HG03280 (cell line): ENCODE data around the gene RAB44.
"Not testable (repeated sequence)": the region's sequence is repeated elsewhere in the genome, so short reads cannot be mapped to it uniquely, and the experiment has no call there.

Experiments used
- ATAC-seq: cut with Tn5 transposase; IDR thresholded peaks from one replicate; pipeline ENCODE4 v1.9.1; 2021; ENCODE audit warnings: mild to moderate bottlenecking, moderate library complexity; ENCODE audit not compliant: unreplicated experiment

The RAB44 gene

GRCh38 chr6:36697481-36697903 is at the start of gene RAB44:
RAB44 (plus strand) TSS chr6:36697826; CDS start chr6:36704236, 6,410 bp downstream.
- ATAC-seq, result no peak

GRCh38 chr6:36649086-36649485 is 48.5 kb upstream of the RAB44 start:
- ATAC-seq, result no peak

GRCh38 chr6:36649701-36650484 is 47.7 kb upstream of the RAB44 start:
- no peak for ATAC-seq

- ATAC-seq, result peak; percentile 58
These were observed 46.7 kb upstream of the RAB44 start for GRCh38 chr6:36650848-36651478.

GRCh38 chr6:36651659-36652379 is 45.8 kb upstream of the RAB44 start:
- no peak for ATAC-seq

- not testable (repeated sequence) for ATAC-seq
These were observed 43.2 kb upstream of the RAB44 start for GRCh38 chr6:36654469-36654868.

- no peak for ATAC-seq
These were observed 42.4 kb upstream of the RAB44 start for GRCh38 chr6:36655085-36655724.

GRCh38 chr6:36656441-36656840 is 41.2 kb upstream of the RAB44 start:
- ATAC-seq, result no peak

GRCh38 chr6:36657271-36657670 is 40.4 kb upstream of the RAB44 start:
- ATAC-seq, result no peak

GRCh38 chr6:36657942-36658544 is 39.6 kb upstream of the RAB44 start:
- no peak for ATAC-seq

- no peak for ATAC-seq
These were observed 38.4 kb upstream of the RAB44 start for GRCh38 chr6:36659271-36659670.

- no peak for ATAC-seq
These were observed 36.7 kb upstream of the RAB44 start for GRCh38 chr6:36660771-36661471.

GRCh38 chr6:36662380-36662779 is 35.2 kb upstream of the RAB44 start:
- ATAC-seq, result no peak

GRCh38 chr6:36662827-36663256 is 34.8 kb upstream of the RAB44 start:
- ATAC-seq, result no peak

- ATAC-seq, result no peak
These were observed 33.9 kb upstream of the RAB44 start for GRCh38 chr6:36663504-36664446.

- ATAC-seq, result no peak
These were observed 32.4 kb upstream of the RAB44 start for GRCh38 chr6:36665180-36665579.

- no peak for ATAC-seq
These were observed 31.3 kb upstream of the RAB44 start for GRCh38 chr6:36666287-36666686.

GRCh38 chr6:36666826-36667591 is 30.6 kb upstream of the RAB44 start:
- ATAC-seq, result peak; percentile 76
